ENCODE results near the gene PFKP.

The PFKP gene

GRCh38 chr10:3136336-3136735, 69.0 kb downstream of the PFKP start:
- no peak for DNase-seq (ENCODE audit: low read depth)

- DNase-seq (ENCODE audit: low read depth), result no peak
These were observed 69.6 kb downstream of the PFKP start for GRCh38 chr10:3136763-3137611.

- DNase-seq (ENCODE audit: low read depth), result no peak
These were observed 70.8 kb downstream of the PFKP start for GRCh38 chr10:3137958-3138726.

- no peak for DNase-seq (ENCODE audit: low read depth)
These were observed 72.0 kb downstream of the PFKP start for GRCh38 chr10:3139216-3139910.

- no peak for DNase-seq (ENCODE audit: low read depth)
These were observed 72.9 kb downstream of the PFKP start for GRCh38 chr10:3140280-3140679.

- no peak for DNase-seq (ENCODE audit: low read depth)
These were observed 74.1 kb downstream of the PFKP start for GRCh38 chr10:3141351-3142005.

GRCh38 chr10:3142146-3142875, 75.0 kb downstream of the PFKP start:
- no peak for DNase-seq (ENCODE audit: low read depth)

- DNase-seq (ENCODE audit: low read depth), result no peak
These were observed 76.0 kb downstream of the PFKP start for GRCh38 chr10:3143366-3143765.

- no peak for DNase-seq (ENCODE audit: low read depth)
These were observed 76.6 kb downstream of the PFKP start for GRCh38 chr10:3143791-3144434.

GRCh38 chr10:3145366-3145765, 78.0 kb downstream of the PFKP start:
- DNase-seq (ENCODE audit: low read depth), result no peak

- DNase-seq (ENCODE audit: low read depth), result no peak
These were observed 78.9 kb downstream of the PFKP start for GRCh38 chr10:3146289-3146688.

GRCh38 chr10:3147117-3147820, 79.9 kb downstream of the PFKP start:
- DNase-seq (ENCODE audit: low read depth), result no peak

GRCh38 chr10:3148041-3148440, 80.7 kb downstream of the PFKP start:
- no peak for DNase-seq (ENCODE audit: low read depth)

- no peak for DNase-seq (ENCODE audit: low read depth)
These were observed 81.6 kb downstream of the PFKP start for GRCh38 chr10:3148994-3149393.

- no peak for DNase-seq (ENCODE audit: low read depth)
These were observed 82.6 kb downstream of the PFKP start for GRCh38 chr10:3149918-3150317.

- no peak for DNase-seq (ENCODE audit: low read depth)
These were observed 83.0 kb downstream of the PFKP start for GRCh38 chr10:3150366-3150765.

GRCh38 chr10:3150961-3151360, 83.6 kb downstream of the PFKP start:
- no peak for DNase-seq (ENCODE audit: low read depth)

GRCh38 chr10:3151889-3152565, 84.7 kb downstream of the PFKP start:
- no peak for DNase-seq (ENCODE audit: low read depth)

GRCh38 chr10:3152566-3152935, 85.2 kb downstream of the PFKP start:
- DNase-seq (ENCODE audit: low read depth), result no peak

GRCh38 chr10:3154666-3155065, 87.3 kb downstream of the PFKP start:
- DNase-seq (ENCODE audit: low read depth), result no peak
